Adipocyte (in vitro differentiated cells): ENCODE measurements around the gene CELSR3.

Experiments used
- DNase-seq: peaks from one replicate; pipeline ENCODE4 v3.0.0-alpha.2; 2015; ENCODE audit warnings: low read depth
- H3K27me3 ChIP-seq: replicated peaks from 2 replicates; pipeline ENCODE4 v1.7.0; 2013; ENCODE audit warnings: mild to moderate bottlenecking, low read length, moderate library complexity; ENCODE audit not compliant: control insufficient read depth, insufficient read depth
- H3K36me3 ChIP-seq: 2 replicates; pipeline ENCODE4 v1.7.0; 2013; ENCODE audit warnings: low read length, mild to moderate bottlenecking, moderate library complexity; ENCODE audit not compliant: control insufficient read depth, insufficient read depth, severe bottlenecking
- H3K4me1 ChIP-seq: 2 replicates; pipeline ENCODE4 v1.7.0; 2013; ENCODE audit warnings: mild to moderate bottlenecking, low read length, moderate library complexity; ENCODE audit not compliant: control insufficient read depth, insufficient read depth
- H3K4me3 ChIP-seq: 2 replicates; pipeline ENCODE4 v1.7.0; 2013; ENCODE audit warnings: mild to moderate bottlenecking, low read length, moderate library complexity
- H3K9ac ChIP-seq: 2 replicates; pipeline ENCODE4 v1.7.0; 2013; ENCODE audit warnings: mild to moderate bottlenecking, low read length, moderate library complexity
- H3K9me3 ChIP-seq: 2 replicates; pipeline ENCODE4 v1.7.0; 2013; ENCODE audit warnings: mild to moderate bottlenecking, low read length, moderate library complexity; ENCODE audit not compliant: control insufficient read depth

The CELSR3 gene

GRCh38 chr3:48630833-48631232 lies 31.9 kb downstream of the CELSR3 start:
- H3K9ac ChIP-seq, result no peak overlapping the region
- H3K27me3 ChIP-seq, result no peaks in the 10 kb centered on the region
- no peaks in the 10 kb centered on the region for H3K9me3 ChIP-seq
- H3K4me3 ChIP-seq, result no peak overlapping the region
- no peak for DNase-seq
- peaks cover 20% of the 10 kb centered on the region for H3K4me1 ChIP-seq
- peaks cover 78% of the 10 kb centered on the region for H3K36me3 ChIP-seq

- H3K27me3 ChIP-seq, result no peaks in the 10 kb centered on the region
- H3K9ac ChIP-seq, result no peak overlapping the region
- H3K4me3 ChIP-seq, result no peak overlapping the region
- DNase-seq, result no peak
- H3K9me3 ChIP-seq, result no peaks in the 10 kb centered on the region
- H3K36me3 ChIP-seq, result peaks cover 82% of the 10 kb centered on the region
- H3K4me1 ChIP-seq, result peaks cover 19% of the 10 kb centered on the region
These were observed 32.3 kb downstream of the CELSR3 start for GRCh38 chr3:48630407-48630806.

- peaks cover 19% of the 10 kb centered on the region for H3K4me1 ChIP-seq
- H3K27me3 ChIP-seq, result no peaks in the 10 kb centered on the region
- no peak for DNase-seq
- H3K4me3 ChIP-seq, result no peak overlapping the region
- H3K9ac ChIP-seq, result no peak overlapping the region
- H3K36me3 ChIP-seq, result peaks cover 88% of the 10 kb centered on the region
- H3K9me3 ChIP-seq, result no peaks in the 10 kb centered on the region
These were observed 32.8 kb downstream of the CELSR3 start for GRCh38 chr3:48629894-48630293.

GRCh38 chr3:48628277-48629017 lies 34.2 kb downstream of the CELSR3 start:
- H3K9me3 ChIP-seq, result no peaks in the 10 kb centered on the region
- no peaks in the 10 kb centered on the region for H3K27me3 ChIP-seq
- no peak overlapping the region for H3K4me3 ChIP-seq
- H3K36me3 ChIP-seq, result peaks cover 87% of the 10 kb centered on the region
- DNase-seq, result no peak
- no peak overlapping the region for H3K9ac ChIP-seq
- peaks cover 5% of the 10 kb centered on the region for H3K4me1 ChIP-seq

- Histone ChIP-seq H3K4me3 (no peak overlapping the region), H3K27me3 (no peaks in the 10 kb centered on the region), H3K4me1 (no peaks in the 10 kb centered on the region), H3K36me3 (peaks cover 59% of the 10 kb centered on the region), H3K9ac (no peak overlapping the region), H3K9me3 (no peaks in the 10 kb centered on the region)
- DNase-seq, result no peak
These were observed 37.1 kb downstream of the CELSR3 start for GRCh38 chr3:48625600-48625999.

- Histone ChIP-seq H3K27me3 (no peaks in the 10 kb centered on the region), H3K9me3 (no peaks in the 10 kb centered on the region), H3K4me1 (peaks cover 3% of the 10 kb centered on the region), H3K9ac (no peak overlapping the region), H3K36me3 (peaks cover 51% of the 10 kb centered on the region), H3K4me3 (no peak overlapping the region)
- no peak for DNase-seq
These were observed 37.9 kb downstream of the CELSR3 start for GRCh38 chr3:48624767-48625166.

GRCh38 chr3:48623851-48624547 lies 38.7 kb downstream of the CELSR3 start:
- no peaks in the 10 kb centered on the region for H3K27me3 ChIP-seq
- H3K9me3 ChIP-seq, result no peaks in the 10 kb centered on the region

GRCh38 chr3:48621461-48621869 lies 41.2 kb downstream of the CELSR3 start, which contains the start of gene TMEM89:
TSS of gene TMEM89 (minus strand) at chr3:48621769. CDS start at chr3:48621756, 13 bp downstream.
- Histone ChIP-seq H3K4me3 (no peak within 1 kb of the TSS), H3K36me3 (peaks cover 18% of the 10 kb centered on the region), H3K9ac (no peak within 1 kb of the TSS), H3K27me3 (no peaks in the 10 kb centered on the region), H3K4me1 (peaks cover 16% of the 10 kb centered on the region), H3K9me3 (peaks cover 14% of the 10 kb centered on the region)
- DNase-seq, result no peak

More at GRCh38 chr3:48623851-48624547, 38.7 kb downstream of the CELSR3 start:
- no peak for DNase-seq
- peaks cover 43% of the 10 kb centered on the region for H3K36me3 ChIP-seq
- no peak overlapping the region for H3K9ac ChIP-seq
- no peak overlapping the region for H3K4me3 ChIP-seq
- H3K4me1 ChIP-seq, result peaks cover 11% of the 10 kb centered on the region

GRCh38 chr3:48619541-48620524 lies 42.9 kb downstream of the CELSR3 start:
- no peak for DNase-seq

GRCh38 chr3:48617559-48617958 lies 45.1 kb downstream of the CELSR3 start:
- Histone ChIP-seq H3K4me3 (peak overlapping the region; percentile 25), H3K36me3 (no peaks in the 10 kb centered on the region), H3K4me1 (peaks cover 29% of the 10 kb centered on the region), H3K9ac (no peak overlapping the region), H3K27me3 (no peaks in the 10 kb centered on the region), H3K9me3 (peaks cover 18% of the 10 kb centered on the region)
- no peak for DNase-seq

More at GRCh38 chr3:48619541-48620524, 42.9 kb downstream of the CELSR3 start:
- Histone ChIP-seq H3K9me3 (peaks cover 18% of the 10 kb centered on the region), H3K4me3 (no peak overlapping the region), H3K4me1 (peaks cover 17% of the 10 kb centered on the region), H3K36me3 (peaks cover 2% of the 10 kb centered on the region), H3K9ac (peak overlapping the region; percentile 82), H3K27me3 (no peaks in the 10 kb centered on the region)
